ACC112 (cell line): Measurements from ENCODE around the gene SIRT2.

Experiments
- H2AFZ ChIP-seq: fragments of 200-600 bp; sonication (generic); one replicate; pipeline ENCODE4 v1.6.0; 2017; ENCODE audit warnings: antibody characterized with exemption, low read length; ENCODE audit not compliant: unreplicated experiment
- H3K27ac ChIP-seq: fragments of 200-600 bp; sonication (generic); 2 replicates; pipeline ENCODE4 v1.5.1; 2014; ENCODE audit warnings: low read depth, mild to moderate bottlenecking, antibody characterized with exemption, low read length, moderate library complexity
- H3K27me3 ChIP-seq: fragments of 200-600 bp; sonication (generic); 2 replicates; pipeline ENCODE4 v1.6.1; 2014; ENCODE audit warnings: mild to moderate bottlenecking, antibody characterized with exemption, low read length, moderate library complexity, mixed read lengths; ENCODE audit not compliant: insufficient read depth
- H3K36me3 ChIP-seq: fragments of 200-600 bp; sonication (generic); 2 replicates; pipeline ENCODE4 v1.6.1; 2016; ENCODE audit warnings: mild to moderate bottlenecking, antibody characterized with exemption, low read length, moderate library complexity, mixed read lengths; ENCODE audit not compliant: insufficient read depth
- H3K4me1 ChIP-seq: fragments of 200-600 bp; sonication (generic); one replicate; pipeline ENCODE4 v1.6.1; 2016; ENCODE audit warnings: low read length, mixed read lengths; ENCODE audit not compliant: insufficient read depth, unreplicated experiment, control insufficient read depth
- H3K4me3 ChIP-seq: fragments of 200-600 bp; sonication (generic); 2 replicates; pipeline ENCODE4 v1.5.1; 2014; ENCODE audit warnings: mild to moderate bottlenecking, low read depth, low read length
- H3K79me2 ChIP-seq: fragments of 200-600 bp; sonication (generic); one replicate; pipeline ENCODE4 v1.6.0; 2016; ENCODE audit warnings: low read length; ENCODE audit not compliant: control insufficient read depth, unreplicated experiment, insufficient read depth

Gene SIRT2

DNA sequence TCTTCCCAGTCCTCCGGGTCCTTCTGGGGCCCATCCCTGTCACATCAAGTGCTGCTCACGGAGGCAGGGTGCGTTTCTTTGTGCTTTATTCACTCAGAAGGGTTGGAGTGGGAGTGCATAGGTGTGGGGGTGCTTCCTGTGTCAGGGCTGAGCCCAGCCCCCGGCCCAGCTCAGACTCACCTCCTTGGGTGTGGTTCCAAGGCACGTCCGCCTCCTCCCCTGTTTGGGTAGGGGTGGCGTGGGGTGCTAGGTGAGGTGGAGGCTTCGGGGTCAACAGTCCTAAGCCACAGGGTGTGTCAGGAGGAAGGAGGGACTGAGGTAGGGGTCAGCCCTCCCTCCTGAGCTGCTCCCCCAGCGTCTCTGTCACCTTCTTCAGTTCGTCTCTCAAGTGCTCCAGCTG is 9.5 kb upstream of the SIRT2 start:
- Histone ChIP-seq H3K79me2 (no peaks in the 10 kb centered on the region), H2AFZ (no peak overlapping the region), H3K4me3 (no peak overlapping the region), H3K27me3 (no peaks in the 10 kb centered on the region), H3K27ac (no peak overlapping the region), H3K4me1 (no peaks in the 10 kb centered on the region), H3K36me3 (peaks cover 15% of the 10 kb centered on the region; the same call in 1 of the 2 replicates)

- Histone ChIP-seq H3K27me3 (no peaks in the 10 kb centered on the region), H3K79me2 (no peaks in the 10 kb centered on the region), H2AFZ (no peak overlapping the region), H3K27ac (no peak overlapping the region), H3K36me3 (peaks cover 15% of the 10 kb centered on the region; the same call in 1 of the 2 replicates), H3K4me3 (no peak overlapping the region), H3K4me1 (no peaks in the 10 kb centered on the region)
These were observed 8.3 kb upstream of the SIRT2 start for GRCh38 chr19:38907670-38908069.

GRCh38 chr19:38907227-38907626 is 7.8 kb upstream of the SIRT2 start:
- Histone ChIP-seq H3K27me3 (no peaks in the 10 kb centered on the region), H3K36me3 (peaks cover 15% of the 10 kb centered on the region; the same call in 1 of the 2 replicates), H3K27ac (no peak overlapping the region), H3K4me1 (no peaks in the 10 kb centered on the region), H3K4me3 (no peak overlapping the region), H2AFZ (no peak overlapping the region), H3K79me2 (no peaks in the 10 kb centered on the region)

DNA sequence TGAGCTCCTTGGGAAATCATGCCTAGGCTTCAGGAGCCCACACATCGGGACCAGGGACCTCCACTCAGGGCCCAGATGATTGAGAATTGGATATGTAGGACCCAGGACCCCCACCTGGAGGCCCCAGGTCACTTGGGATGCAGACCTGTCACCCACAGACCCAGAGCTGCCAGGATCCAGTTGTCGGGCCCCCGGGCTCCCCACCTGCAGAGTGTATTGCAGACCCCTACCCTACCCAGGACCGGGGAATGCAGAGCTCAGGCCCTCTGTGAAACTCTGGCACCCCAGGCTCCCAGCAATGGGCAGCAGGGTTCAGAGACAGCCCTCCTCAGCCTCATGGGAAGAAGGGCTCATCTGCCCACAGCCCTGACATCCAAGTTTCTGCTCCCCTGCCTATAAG is 6.2 kb upstream of the SIRT2 start:
- H2AFZ ChIP-seq, result no peak overlapping the region
- H3K36me3 ChIP-seq, result peaks cover 15% of the 10 kb centered on the region; the same call in 1 of the 2 replicates
- H3K79me2 ChIP-seq, result no peaks in the 10 kb centered on the region
- H3K27me3 ChIP-seq, result no peaks in the 10 kb centered on the region
- H3K4me1 ChIP-seq, result no peaks in the 10 kb centered on the region
- H3K4me3 ChIP-seq, result no peak overlapping the region
- H3K27ac ChIP-seq, result no peak overlapping the region

DNA sequence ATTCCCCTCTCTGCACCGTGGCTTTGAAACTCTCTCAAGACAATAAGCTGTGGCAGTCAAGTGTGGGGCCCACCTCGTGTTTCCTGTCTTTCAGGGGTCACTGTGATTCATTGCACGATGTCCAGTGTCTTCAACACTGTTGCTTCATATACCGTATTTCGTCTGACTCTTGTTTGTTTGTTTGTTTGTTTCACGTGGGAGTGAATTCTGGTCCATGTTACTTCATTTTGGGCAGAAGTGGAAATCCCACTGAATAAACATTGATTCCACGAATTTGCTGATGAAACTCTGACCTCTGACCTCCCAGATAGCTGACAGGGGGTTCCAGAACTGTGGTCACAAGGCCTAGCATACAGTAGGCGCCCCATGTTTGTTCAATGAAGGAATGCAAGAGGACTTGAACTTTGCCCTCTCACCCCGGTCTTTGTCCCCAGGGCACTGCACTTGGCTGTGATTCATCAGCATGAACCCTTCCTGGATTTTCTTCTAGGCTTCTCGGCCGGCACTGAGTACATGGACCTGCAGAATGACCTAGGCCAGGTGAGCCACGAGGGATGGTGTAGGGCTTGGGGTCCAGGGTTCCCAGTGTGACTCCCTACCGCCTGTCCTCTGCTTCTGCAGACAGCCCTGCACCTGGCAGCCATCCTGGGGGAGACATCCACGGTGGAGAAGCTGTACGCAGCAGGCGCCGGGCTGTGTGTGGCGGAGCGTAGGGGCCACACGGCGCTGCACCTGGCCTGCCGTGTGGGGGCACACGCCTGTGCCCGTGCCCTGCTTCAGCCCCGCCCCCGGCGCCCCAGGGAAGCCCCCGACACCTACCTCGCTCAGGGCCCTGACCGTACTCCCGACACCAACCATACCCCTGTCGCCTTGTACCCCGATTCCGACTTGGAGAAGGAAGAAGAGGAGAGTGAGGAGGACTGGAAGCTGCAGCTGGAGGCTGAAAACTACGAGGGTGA is 5.4 kb upstream of the SIRT2 start:
- Histone ChIP-seq H3K36me3 (peaks cover 15% of the 10 kb centered on the region; the same call in 1 of the 2 replicates), H3K27ac (no peak overlapping the region), H2AFZ (no peak overlapping the region), H3K79me2 (peaks cover 3% of the 10 kb centered on the region), H3K4me3 (no peak overlapping the region), H3K27me3 (no peaks in the 10 kb centered on the region), H3K4me1 (no peaks in the 10 kb centered on the region)

- no peak overlapping the region for H3K27ac ChIP-seq
- no peak overlapping the region for H3K4me3 ChIP-seq
- H3K79me2 ChIP-seq, result peaks cover 3% of the 10 kb centered on the region
- no peaks in the 10 kb centered on the region for H3K4me1 ChIP-seq
- H3K27me3 ChIP-seq, result no peaks in the 10 kb centered on the region
- H3K36me3 ChIP-seq, result peaks cover 5% of the 10 kb centered on the region; the same call in 1 of the 2 replicates
- H2AFZ ChIP-seq, result no peak overlapping the region
These were observed 2.3 kb upstream of the SIRT2 start for GRCh38 chr19:38901683-38902082.

DNA sequence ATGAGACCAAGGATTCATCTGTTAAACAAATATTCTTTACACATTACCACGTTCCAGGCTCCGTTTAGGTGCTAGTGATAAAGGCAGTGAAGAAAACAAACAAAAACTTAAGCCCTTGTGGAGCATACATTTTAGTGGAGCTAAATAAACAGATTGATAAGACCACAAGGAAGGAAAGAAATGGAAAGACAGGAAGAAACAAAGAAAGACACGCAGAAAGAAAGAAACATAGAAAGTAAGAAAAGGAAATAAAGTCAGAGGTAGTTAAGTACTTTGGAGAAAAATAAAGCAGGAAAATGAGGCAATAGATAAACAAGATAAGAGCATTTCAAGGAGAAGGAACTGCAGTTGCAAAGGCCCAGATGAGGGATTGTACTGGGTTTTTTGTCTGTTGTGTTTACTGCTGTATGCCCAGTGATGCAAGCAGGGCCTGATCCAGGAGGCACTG is 1.3 kb upstream of the SIRT2 start:
- H3K4me1 ChIP-seq, result no peaks in the 10 kb centered on the region
- H2AFZ ChIP-seq, result no peak overlapping the region
- peaks cover 3% of the 10 kb centered on the region for H3K79me2 ChIP-seq
- H3K27me3 ChIP-seq, result no peaks in the 10 kb centered on the region
- peaks cover 5% of the 10 kb centered on the region; the same call in 1 of the 2 replicates for H3K36me3 ChIP-seq
- H3K27ac ChIP-seq, result peak overlapping the region; percentile 79
- H3K4me3 ChIP-seq, result peak overlapping the region; percentile 90

DNA sequence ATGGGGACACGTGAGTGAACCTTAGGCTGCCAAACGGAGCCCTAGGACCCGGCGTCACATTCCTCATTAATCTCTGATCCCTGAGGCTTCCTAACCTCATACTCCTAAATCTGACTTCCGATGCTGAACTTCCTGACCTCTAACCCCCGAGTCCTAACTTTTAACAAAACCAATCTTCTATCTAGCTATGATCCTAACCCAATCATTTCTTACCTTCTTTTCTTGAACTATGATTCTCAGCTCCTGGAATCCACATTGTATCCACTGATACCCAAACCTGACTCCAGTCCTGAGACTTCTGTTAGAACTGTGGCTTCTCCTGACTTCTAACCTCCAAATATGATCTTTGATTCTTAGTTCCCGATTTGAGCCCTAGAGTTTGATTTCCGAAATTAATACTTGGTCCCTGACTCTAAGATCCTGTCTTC is 798 bp upstream of the SIRT2 start:
- H3K27ac ChIP-seq, result peak overlapping the region; percentile 79
- peak overlapping the region; percentile 81 for H2AFZ ChIP-seq
- H3K36me3 ChIP-seq, result no peaks in the 10 kb centered on the region; the same call in 1 of the 2 replicates
- H3K4me1 ChIP-seq, result no peaks in the 10 kb centered on the region
- peaks cover 3% of the 10 kb centered on the region for H3K79me2 ChIP-seq
- H3K4me3 ChIP-seq, result peak overlapping the region; percentile 90
- H3K27me3 ChIP-seq, result no peaks in the 10 kb centered on the region

GRCh38 chr19:38898788-38899446 is 501 bp downstream of the SIRT2 start:
- no peaks in the 10 kb centered on the region for H3K36me3 ChIP-seq
- peaks cover 3% of the 10 kb centered on the region for H3K79me2 ChIP-seq
- no peak overlapping the region for H3K27ac ChIP-seq
- peak overlapping the region; percentile 80 for H2AFZ ChIP-seq
- H3K4me3 ChIP-seq, result peak overlapping the region; percentile 90
- no peaks in the 10 kb centered on the region for H3K4me1 ChIP-seq
- H3K27me3 ChIP-seq, result no peaks in the 10 kb centered on the region

- Histone ChIP-seq H3K27me3 (no peaks in the 10 kb centered on the region), H3K36me3 (no peaks in the 10 kb centered on the region), H3K4me1 (no peaks in the 10 kb centered on the region), H3K79me2 (no peaks in the 10 kb centered on the region), H3K27ac (no peak overlapping the region), H2AFZ (no peak overlapping the region), H3K4me3 (no peak overlapping the region)
These were observed 4.5 kb downstream of the SIRT2 start for GRCh38 chr19:38894968-38895367.
